Measurements from ENCODE around the gene ITPR3.

DNA sequence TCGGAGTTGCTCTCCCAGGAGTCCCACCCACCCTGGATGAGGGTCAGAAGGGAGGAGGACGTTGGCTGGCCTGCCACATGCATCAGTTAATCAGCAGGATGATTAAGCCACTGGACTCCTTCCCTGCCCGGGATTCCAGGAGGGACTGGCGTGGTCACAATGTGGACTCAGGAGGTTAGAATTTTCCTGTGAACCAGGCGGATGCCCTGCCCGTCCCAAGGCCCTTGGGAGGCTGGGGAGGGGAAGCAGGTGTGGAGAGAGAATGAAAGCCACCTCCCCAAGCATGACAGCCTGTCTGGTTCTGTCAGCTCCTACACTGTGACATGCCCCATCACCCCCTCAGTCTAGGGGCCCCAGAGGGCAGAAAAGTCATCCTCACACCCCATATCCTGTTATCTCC is 11.6 kb upstream of the ITPR3 start:
- TF ChIP-seq, protein P1, sequence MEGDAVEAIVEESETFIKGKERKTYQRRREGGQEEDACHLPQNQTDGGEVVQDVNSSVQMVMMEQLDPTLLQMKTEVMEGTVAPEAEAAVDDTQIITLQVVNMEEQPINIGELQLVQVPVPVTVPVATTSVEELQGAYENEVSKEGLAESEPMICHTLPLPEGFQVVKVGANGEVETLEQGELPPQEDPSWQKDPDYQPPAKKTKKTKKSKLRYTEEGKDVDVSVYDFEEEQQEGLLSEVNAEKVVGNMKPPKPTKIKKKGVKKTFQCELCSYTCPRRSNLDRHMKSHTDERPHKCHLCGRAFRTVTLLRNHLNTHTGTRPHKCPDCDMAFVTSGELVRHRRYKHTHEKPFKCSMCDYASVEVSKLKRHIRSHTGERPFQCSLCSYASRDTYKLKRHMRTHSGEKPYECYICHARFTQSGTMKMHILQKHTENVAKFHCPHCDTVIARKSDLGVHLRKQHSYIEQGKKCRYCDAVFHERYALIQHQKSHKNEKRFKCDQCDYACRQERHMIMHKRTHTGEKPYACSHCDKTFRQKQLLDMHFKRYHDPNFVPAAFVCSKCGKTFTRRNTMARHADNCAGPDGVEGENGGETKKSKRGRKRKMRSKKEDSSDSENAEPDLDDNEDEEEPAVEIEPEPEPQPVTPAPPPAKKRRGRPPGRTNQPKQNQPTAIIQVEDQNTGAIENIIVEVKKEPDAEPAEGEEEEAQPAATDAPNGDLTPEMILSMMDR (IDR thresholded peaks at IDR 0.05 in 2 of 3, conservative IDR thresholded peaks at IDR 0.05 in 1 of 3; ENCODE audit: borderline replicate concordance in 1 of 3, insufficient read depth in 1 of 3, low read depth in 2 of 3, low read length in 2 of 3) = no peak
- no peak for TF ChIP-seq POLR2A (IDR thresholded peaks at IDR 0.05; ENCODE audit: borderline replicate concordance, extremely low read depth, insufficient read depth, insufficient read length)
- no peak for TF ChIP-seq ZNF274 (IDR thresholded peaks at IDR 0.05; ENCODE audit: low read depth, low read length)
- TF ChIP-seq CEBPB (IDR thresholded peaks at IDR 0.05; ENCODE audit: low read depth) = no peak
- TF ChIP-seq, protein P2, sequence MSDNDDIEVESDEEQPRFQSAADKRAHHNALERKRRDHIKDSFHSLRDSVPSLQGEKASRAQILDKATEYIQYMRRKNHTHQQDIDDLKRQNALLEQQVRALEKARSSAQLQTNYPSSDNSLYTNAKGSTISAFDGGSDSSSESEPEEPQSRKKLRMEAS (IDR thresholded peaks at IDR 0.05) = no peak
- TF ChIP-seq EZH2phosphoT487 (IDR thresholded peaks at IDR 0.05; ENCODE audit: borderline replicate concordance) = no peak
- TF ChIP-seq JUND (IDR thresholded peaks at IDR 0.05) = no peak
- no peak for TF ChIP-seq EGR1 (IDR thresholded peaks at IDR 0.05; ENCODE audit: low read depth)
